Neural progenitor cell (in vitro differentiated cells): Measurements from ENCODE around the gene OR10G7.

Experiments used
- CTCF ChIP-seq: fragments of 200-600 bp; sonication (generic); IDR thresholded peaks from 2 replicates; pipeline ENCODE4 v1.5.1; 2017; ENCODE audit warnings: antibody characterized with exemption, mild to moderate bottlenecking
- EZH2 ChIP-seq: fragments of 200-600 bp; sonication (generic); IDR thresholded peaks from 2 replicates; pipeline ENCODE4 v1.6.1; 2017; ENCODE audit warnings: antibody characterized with exemption, mild to moderate bottlenecking, moderate library complexity

- TF ChIP-seq CTCF = no peak
- no peak for TF ChIP-seq EZH2
These were observed 46.0 kb downstream of the OR10G7 start, which contains the start of gene OR10G6 for GRCh38 chr11:123995119-123995518.
